SK-N-SH (cell line): ENCODE data around the gene UBR2. TPM values are rescaled to one million over a fixed set of nuclear protein-coding genes. Genes with fewer than 3 reads are reported as not detected.
A peak's percentile ranks its signal among the peaks of the same experiment; 100 is the strongest.

Source experiments
- CTCF ChIA-PET: fragments of 300-600, 350-600 bp; formaldehyde crosslinking; extraction: SDS; loops from one replicate; lab custom pipeline; 2021; lab: Yijun Ruan, JAX
- POLR2A ChIA-PET: fragments of 350-600 bp; sonication (Branson Sonifier 250); formaldehyde crosslinking; extraction: SDS; loops from one replicate; lab custom pipeline; 2020; ENCODE audit warnings: antibody characterized with exemption, inconsistent platforms; lab: Yijun Ruan, JAX
- DNase-seq: peaks from one replicate; pipeline ENCODE4 v3.0.0; 2012
- H2AFZ ChIP-seq: fragments of 200-600 bp; sonication (generic); 2 replicates; pipeline ENCODE4 v1.8.1; 2016; ENCODE audit warnings: antibody characterized with exemption, mild to moderate bottlenecking, low read depth
- H3F3A ChIP-seq: fragments of 200-600 bp; sonication (generic); replicated peaks from 2 replicates; pipeline ENCODE3; 2016; ENCODE audit warnings: antibody characterized with exemption, mild to moderate bottlenecking; ENCODE audit not compliant: insufficient read depth
- H3K27ac ChIP-seq, 2 experiments: fragments of 200-500 bp in 1 of 2; fragments of 200-600 bp in 1 of 2; sonication (Bioruptor generic) in 1 of 2; sonication (generic), shearing (Covaris generic) in 1 of 2; 2 replicates each; pipeline versions ENCODE4 v1.5.1 to v1.6.1; 2014 to 2016; ENCODE audit warnings: low read depth in 2 of 2, inconsistent platforms in 1 of 2, low read length in 1 of 2, mild to moderate bottlenecking in 1 of 2, mixed read lengths in 1 of 2
- H3K27me3 ChIP-seq: fragments of 200-600 bp; sonication (generic), shearing (Covaris generic); 2 replicates; pipeline ENCODE4 v1.6.1; 2016; ENCODE audit warnings: mixed run types; ENCODE audit not compliant: insufficient read depth
- H3K36me3 ChIP-seq, 2 experiments: fragments of 200-500 bp in 1 of 2; fragments of 200-600 bp in 1 of 2; sonication (Bioruptor generic) in 1 of 2; sonication (generic) in 1 of 2; replicated peaks in 1 of 2; 2 replicates each; pipeline versions ENCODE3 to v1.5.1; 2014 to 2016; ENCODE audit warnings: low read length in 1 of 2, mild to moderate bottlenecking in 1 of 2; ENCODE audit not compliant: insufficient read depth in 2 of 2, control insufficient read depth in 1 of 2
- H3K4me1 ChIP-seq, 2 experiments: fragments of 200-500 bp in 1 of 2; fragments of 200-600 bp in 1 of 2; sonication (Bioruptor generic) in 1 of 2; sonication (generic), shearing (Covaris generic) in 1 of 2; 2 replicates each; pipeline versions ENCODE4 v1.5.1 to v1.6.1; 2014 to 2016; ENCODE audit warnings: low read depth in 1 of 2, low read length in 1 of 2, mixed run types in 1 of 2; ENCODE audit not compliant: insufficient read depth in 2 of 2, control insufficient read depth in 1 of 2
- H3K4me2 ChIP-seq: fragments of 200-600 bp; sonication (generic), shearing (Covaris generic); 2 replicates; pipeline ENCODE4 v1.6.1; 2017; ENCODE audit warnings: mixed run types
- H3K4me3 ChIP-seq, 2 experiments: fragments of 200-500 bp in 1 of 2; fragments of 200-600 bp in 1 of 2; sonication (Bioruptor generic) in 1 of 2; sonication (generic), shearing (Covaris generic) in 1 of 2; 2 replicates each; pipeline versions ENCODE4 v1.5.1 to v1.8.1; 2014 to 2016; ENCODE audit warnings: low read depth in 2 of 2, inconsistent platforms in 1 of 2, low read length in 1 of 2, mild to moderate bottlenecking in 1 of 2, mixed read lengths in 1 of 2, moderate library complexity in 1 of 2
- H3K79me2 ChIP-seq: fragments of 200-600 bp; sonication (generic); 2 replicates; pipeline ENCODE4 v1.8.1; 2017; ENCODE audit warnings: mild to moderate bottlenecking; ENCODE audit not compliant: insufficient read depth
- H3K9ac ChIP-seq: fragments of 200-600 bp; sonication (generic); 2 replicates; pipeline ENCODE4 v1.6.1; 2017; ENCODE audit warnings: mixed run types
- H3K9me2 ChIP-seq: fragments of 200-600 bp; sonication (generic); 2 replicates; pipeline ENCODE4 v1.6.1; 2017; ENCODE audit warnings: mixed run types
- H3K9me3 ChIP-seq: fragments of 200-600 bp; sonication (generic); 2 replicates; pipeline ENCODE4 v1.6.1; 2017; ENCODE audit warnings: mixed run types, mild to moderate bottlenecking, moderate library complexity
- H4K20me1 ChIP-seq: fragments of 200-600 bp; sonication (generic); 2 replicates; pipeline ENCODE4 v1.6.1; 2017; ENCODE audit warnings: mild to moderate bottlenecking, mixed run types; ENCODE audit not compliant: insufficient read depth
- CHD2 ChIP-seq: fragments of 150-350 bp; IDR thresholded peaks from 2 replicates; pipeline ENCODE4 v1.6.1; 2018; ENCODE audit warnings: low read length; ENCODE audit not compliant: partially characterized antibody
- FOXJ3 ChIP-seq: sonication (generic); formaldehyde crosslinking; IDR thresholded peaks from 2 replicates; pipeline ENCODE4 v1.5.1; 2020; ENCODE audit warnings: mild to moderate bottlenecking, missing genetic modification reagents
- GABPA ChIP-seq: IDR thresholded peaks from 2 replicates; pipeline ENCODE4 v1.4.0; 2012; ENCODE audit warnings: low read depth, mild to moderate bottlenecking
- IRF3 ChIP-seq: fragments of 150-350 bp; IDR thresholded peaks from 2 replicates; pipeline ENCODE4 v1.6.1; 2016; ENCODE audit warnings: mild to moderate bottlenecking, low read depth, low read length
- MXI1 ChIP-seq: IDR thresholded peaks from 2 replicates; pipeline ENCODE4 v1.6.1; 2012; ENCODE audit warnings: mild to moderate bottlenecking, low read depth, low read length, improper control_type of control experiment
- NRF1 ChIP-seq: IDR thresholded peaks from 2 replicates; pipeline ENCODE4 v1.6.1; 2012; ENCODE audit warnings: low read depth, mild to moderate bottlenecking, low read length
- PBX3 ChIP-seq: IDR thresholded peaks from 2 replicates; pipeline ENCODE4; 2012
- REST ChIP-seq: IDR thresholded peaks from 2 replicates; pipeline ENCODE4 v1.6.1; 2012; ENCODE audit warnings: mild to moderate bottlenecking, low read depth, low read length, moderate library complexity
- RFX5 ChIP-seq: IDR thresholded peaks from 2 replicates; pipeline ENCODE4 v1.6.1; 2012; ENCODE audit warnings: mild to moderate bottlenecking, improper control_type of control experiment, low read length
- SIN3A ChIP-seq: IDR thresholded peaks from 2 replicates; pipeline ENCODE4 v1.6.1; 2012; ENCODE audit warnings: low read depth, mild to moderate bottlenecking, low read length, moderate library complexity, borderline replicate concordance
- TEAD4 ChIP-seq: IDR thresholded peaks from 2 replicates; pipeline ENCODE4 v1.4.0; 2012; ENCODE audit warnings: mild to moderate bottlenecking, borderline replicate concordance; ENCODE audit not compliant: insufficient read depth
- USF2 ChIP-seq: fragments of 150-350 bp; IDR thresholded peaks from 2 replicates; pipeline ENCODE4 v1.6.1; 2017; ENCODE audit warnings: antibody characterized with exemption, low read length, low read depth, borderline replicate concordance
- YY1 ChIP-seq: IDR thresholded peaks from 2 replicates; pipeline ENCODE4 v1.4.0; 2012; ENCODE audit warnings: low read depth, mild to moderate bottlenecking
- ZBTB33 ChIP-seq: IDR thresholded peaks from 2 replicates; pipeline ENCODE4 v1.4.0; 2012; ENCODE audit warnings: low read depth, borderline replicate concordance
- WGBS: methylation state at CpG from one replicate; pipeline ENCODE4 v1.1.6; 2017; ENCODE audit warnings: low lambda C conversion rate; 5-methylcytosine and 5-hydroxymethylcytosine counted together
- polyA plus RNA-seq, 3 experiments: library from polyadenylated mRNA; depleted of rRNA; stranded (reverse); fragments of >200 nt; gene quantifications; 2 replicates each; pipeline ENCODE4 v1.2.3, GENCODE V29; 2012

The UBR2 gene
- polyA plus RNA-seq, 1 of the 3 experiments (the other 2 are of a cell fraction) = 5.2 TPM

- Histone ChIP-seq H4K20me1 (no peaks in the 10 kb centered on the region), H3K4me1 (0 out of 4 replicates have a peak, but pooled peaks cover 0 to 5% of the 10 kb centered on the region in 2 experiments), H3K4me3 (no peak overlapping the region), H3K79me2 (no peaks in the 10 kb centered on the region), H3K9ac (no peak overlapping the region), H3K27me3 (no peaks in the 10 kb centered on the region), H2AFZ (no peak overlapping the region), H3K4me2 (no peak overlapping the region)
- ChIA-PET POLR2A (no interaction called here), CTCF (interaction anchor here (0.6 to 2.3 kb wide), 4 partner anchors 12 to 159 kb away, joined by 3 to 10 read pairs (median 5); no protein-coding TSS in a partner anchor)
- 92% methylated on average over 2 of the region's 2 CpGs for WGBS
- TF ChIP-seq REST = no peak
- no peak for TF ChIP-seq YY1
- no peak for TF ChIP-seq GABPA
- TF ChIP-seq FOXJ3 (CRISPR knock-in tag) = no peak
- no peak for TF ChIP-seq USF2
- no peak for TF ChIP-seq ZBTB33
- no peak for TF ChIP-seq RFX5
- TF ChIP-seq SIN3A = no peak
- TF ChIP-seq MXI1 = no peak
- TF ChIP-seq TEAD4 = no peak
- TF ChIP-seq PBX3 = no peak
- no peak for TF ChIP-seq IRF3
- TF ChIP-seq CHD2 = no peak
- no peak for TF ChIP-seq NRF1
- TF ChIP-seq, all 33 proteins: peak for 0
- Histone ChIP-seq H3K9me2 (no peaks in the 10 kb centered on the region), H3F3A (peaks cover 10% of the 10 kb centered on the region), H3K9me3 (no peaks in the 10 kb centered on the region), H3K27ac (0 out of 4 replicates have a peak overlapping the region, but pooled peaks of 1 of the 2 experiments have one; percentile 56), H3K36me3 (no peaks in the 10 kb centered on the region)
- DNase-seq = no peak
These were observed 44.0 kb upstream of the UBR2 start for GRCh38 chr6:42519779-42520178.
